ENCODE results near the gene PHC2. TPM values are rescaled to one million over a fixed set of nuclear protein-coding genes. Genes with fewer than 3 reads are reported as not detected.

PHC2 gene
- total RNA-seq, 6 donors from 2014 or later = 103 to 173 (median 129) TPM

DNA sequence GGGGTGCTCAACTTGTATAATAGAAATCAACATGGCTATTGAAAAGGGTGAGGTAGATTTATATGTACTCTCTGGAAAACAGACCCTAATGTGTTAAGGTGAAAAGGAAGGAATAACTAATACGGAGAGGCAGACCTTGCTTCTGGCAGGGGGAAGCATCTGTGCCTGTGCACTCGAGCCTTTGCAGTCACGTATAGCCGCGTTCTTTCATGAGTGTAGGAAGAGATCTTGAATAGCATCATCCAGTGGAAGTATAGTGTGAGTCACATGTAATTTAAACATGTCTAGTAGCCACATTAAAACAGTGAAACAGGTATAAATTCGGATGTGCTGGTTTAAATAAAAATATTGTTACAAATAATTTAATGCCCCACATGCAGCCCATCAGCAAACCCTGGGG, 112.9 kb downstream of the PHC2 start:
- DNase-seq = no peak
- H3K4me1 ChIP-seq = no peaks in the 10 kb centered on the region
- H3K9me3 ChIP-seq = no peaks in the 10 kb centered on the region
- H3K4me3 ChIP-seq = no peak overlapping the region
- H3K27ac ChIP-seq = no peak overlapping the region
- 51 to 53% methylated on average over 6 of the region's 6 CpGs for WGBS, 2 donors
- ATAC-seq (ENCODE audit: low FRiP score in 2 of 2) = no peak
- no peaks in the 10 kb centered on the region for H3K27me3 ChIP-seq
- TF ChIP-seq POLR2A (IDR thresholded peaks at IDR 0.05) (no peak), EP300 (IDR thresholded peaks at IDR 0.05) (no peak), POLR2AphosphoS5 (IDR thresholded peaks at IDR 0.05) (no peak)
- TF ChIP-seq, protein P1, sequence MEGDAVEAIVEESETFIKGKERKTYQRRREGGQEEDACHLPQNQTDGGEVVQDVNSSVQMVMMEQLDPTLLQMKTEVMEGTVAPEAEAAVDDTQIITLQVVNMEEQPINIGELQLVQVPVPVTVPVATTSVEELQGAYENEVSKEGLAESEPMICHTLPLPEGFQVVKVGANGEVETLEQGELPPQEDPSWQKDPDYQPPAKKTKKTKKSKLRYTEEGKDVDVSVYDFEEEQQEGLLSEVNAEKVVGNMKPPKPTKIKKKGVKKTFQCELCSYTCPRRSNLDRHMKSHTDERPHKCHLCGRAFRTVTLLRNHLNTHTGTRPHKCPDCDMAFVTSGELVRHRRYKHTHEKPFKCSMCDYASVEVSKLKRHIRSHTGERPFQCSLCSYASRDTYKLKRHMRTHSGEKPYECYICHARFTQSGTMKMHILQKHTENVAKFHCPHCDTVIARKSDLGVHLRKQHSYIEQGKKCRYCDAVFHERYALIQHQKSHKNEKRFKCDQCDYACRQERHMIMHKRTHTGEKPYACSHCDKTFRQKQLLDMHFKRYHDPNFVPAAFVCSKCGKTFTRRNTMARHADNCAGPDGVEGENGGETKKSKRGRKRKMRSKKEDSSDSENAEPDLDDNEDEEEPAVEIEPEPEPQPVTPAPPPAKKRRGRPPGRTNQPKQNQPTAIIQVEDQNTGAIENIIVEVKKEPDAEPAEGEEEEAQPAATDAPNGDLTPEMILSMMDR (IDR thresholded peaks at IDR 0.05) = no peak
- peaks cover 2 to 20% (median 6%) of the 10 kb centered on the region in 4 donors for H3K36me3 ChIP-seq

DNA sequence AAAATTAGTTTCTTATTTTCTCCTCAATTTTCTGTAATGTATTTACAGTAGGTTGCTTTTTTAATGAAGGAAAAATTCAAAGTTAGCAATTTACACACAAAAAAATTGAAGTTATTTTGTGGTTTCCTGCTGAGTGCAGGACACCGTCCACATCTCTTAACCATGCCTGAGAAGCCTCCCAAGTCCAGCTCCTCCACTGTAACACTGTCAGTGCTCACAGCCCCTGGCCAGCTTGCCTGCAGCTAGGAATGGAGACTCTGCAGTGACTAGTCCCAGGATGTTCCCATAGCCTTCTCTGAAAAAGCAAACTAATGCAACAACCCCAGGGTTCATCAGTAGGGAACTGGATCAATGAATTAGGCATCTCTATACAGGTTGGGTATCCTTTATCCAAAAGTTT, 113.5 kb downstream of the PHC2 start:
- DNase-seq (no peak), ATAC-seq (ENCODE audit: low FRiP score in 2 of 2) (no peak)
- 55 to 65% methylated on average over 1 of the region's 1 CpG for WGBS, 2 donors

DNA sequence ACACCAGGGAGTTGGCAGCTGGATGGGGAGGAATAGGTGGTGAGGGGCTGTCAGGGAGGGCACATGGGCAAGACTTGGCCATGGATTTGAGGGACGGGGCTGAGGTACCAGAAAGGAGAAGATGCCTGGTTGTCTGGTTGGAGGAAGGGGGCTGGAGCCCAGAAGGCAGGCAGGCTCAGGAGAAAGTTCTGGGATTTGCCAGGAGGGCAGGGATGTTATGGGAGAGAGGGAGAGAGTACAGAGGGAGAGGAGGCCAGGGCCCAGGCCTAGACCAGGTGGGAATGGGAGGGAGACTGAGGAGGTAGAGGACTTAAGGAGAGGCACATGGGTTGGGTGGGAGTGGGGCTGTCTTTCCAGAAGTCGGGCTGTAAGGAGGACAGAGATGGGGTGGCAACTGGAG, 114.3 kb downstream of the PHC2 start:
- Histone ChIP-seq H3K27ac (no peak overlapping the region), H3K9me3 (no peaks in the 10 kb centered on the region), H3K4me1 (peaks cover 0 to 6% (median 0%) of the 10 kb centered on the region in 4 donors), H3K36me3 (peaks cover 0 to 6% (median 0%) of the 10 kb centered on the region in 4 donors), H3K4me3 (no peak overlapping the region), H3K27me3 (no peaks in the 10 kb centered on the region)
- TF ChIP-seq, protein P1 (IDR thresholded peaks at IDR 0.05) = no peak
- TF ChIP-seq EP300 (IDR thresholded peaks at IDR 0.05) (no peak), POLR2A (IDR thresholded peaks at IDR 0.05) (no peak), POLR2AphosphoS5 (IDR thresholded peaks at IDR 0.05) (no peak)
- WGBS, 2 donors = 77 to 84% methylated on average over 2 of the region's 2 CpGs
- DNase-seq = no peak
- no peak for ATAC-seq (ENCODE audit: low FRiP score in 2 of 2)

More for the DNA sequence above, 113.5 kb downstream of the PHC2 start:
- peaks cover 0 to 4% (median 0%) of the 10 kb centered on the region in 4 donors for H3K4me1 ChIP-seq
- H3K27me3 ChIP-seq = no peaks in the 10 kb centered on the region
- no peaks in the 10 kb centered on the region for H3K9me3 ChIP-seq
- H3K27ac ChIP-seq = no peak overlapping the region
- TF ChIP-seq POLR2A (IDR thresholded peaks at IDR 0.05) = no peak
- TF ChIP-seq POLR2AphosphoS5 (IDR thresholded peaks at IDR 0.05) = no peak
- TF ChIP-seq EP300 (IDR thresholded peaks at IDR 0.05) = no peak
- peaks cover 0 to 14% (median under 1%) of the 10 kb centered on the region in 4 donors for H3K36me3 ChIP-seq
- no peak overlapping the region for H3K4me3 ChIP-seq

DNA sequence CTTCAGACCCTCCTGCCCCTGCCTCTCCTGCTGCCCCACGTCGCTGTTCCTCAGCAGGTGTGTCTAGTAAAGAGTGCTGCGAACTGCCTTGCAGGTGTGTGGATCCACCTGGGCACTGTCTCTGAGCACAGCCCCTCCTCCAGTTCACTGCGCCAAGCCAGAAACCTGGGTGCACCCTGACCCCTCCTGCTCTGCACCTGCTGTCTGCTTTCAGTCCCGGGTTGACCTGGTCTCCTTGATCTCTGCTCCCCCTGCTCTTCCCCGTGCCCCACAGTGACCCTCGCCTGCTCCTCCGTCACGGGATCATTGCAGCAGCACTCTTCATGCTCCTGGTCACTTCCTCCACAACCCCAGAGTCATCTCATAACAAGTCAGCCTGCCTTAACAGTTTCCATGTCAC, 116.5 kb downstream of the PHC2 start:
- no peak for DNase-seq
- no peaks in the 10 kb centered on the region for H3K27me3 ChIP-seq

DNA sequence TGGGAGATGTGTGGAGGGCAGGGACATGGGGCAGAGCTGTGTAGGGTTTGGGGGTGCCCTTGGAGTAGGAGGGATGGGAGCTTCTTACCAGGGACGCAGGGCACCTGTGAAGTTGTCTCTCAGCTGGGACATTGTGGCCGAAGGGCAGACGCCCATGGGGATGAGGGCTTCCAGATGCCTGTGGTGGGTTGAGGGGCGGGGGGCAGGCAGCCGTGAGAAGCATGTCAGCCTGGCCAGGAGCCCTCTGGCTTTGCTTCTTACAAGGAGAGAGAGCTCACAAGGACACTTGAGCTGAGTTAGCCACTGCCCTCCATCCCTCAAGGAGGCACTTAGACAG, 118.5 kb downstream of the PHC2 start:
- Histone ChIP-seq H3K27me3 (no peaks in the 10 kb centered on the region), H3K4me3 (no peak overlapping the region), H3K27ac (no peak overlapping the region), H3K4me1 (peaks cover 0 to 6% (median 0%) of the 10 kb centered on the region in 4 donors), H3K36me3 (no peaks in the 10 kb centered on the region), H3K9me3 (no peaks in the 10 kb centered on the region)
- DNase-seq (no peak), ATAC-seq (ENCODE audit: low FRiP score in 2 of 2) (peak in 1 of 2 donors; percentile 15)
- WGBS, 2 donors = 87% methylated on average over 3 to 5 of the region's 5 CpGs
- TF ChIP-seq, protein P1 (IDR thresholded peaks at IDR 0.05) = no peak
- no peak for TF ChIP-seq POLR2A (IDR thresholded peaks at IDR 0.05)
- no peak for TF ChIP-seq EP300 (IDR thresholded peaks at IDR 0.05)
- no peak for TF ChIP-seq POLR2AphosphoS5 (IDR thresholded peaks at IDR 0.05)

More for the DNA sequence above, 116.5 kb downstream of the PHC2 start:
- H3K9me3 ChIP-seq = no peaks in the 10 kb centered on the region
- TF ChIP-seq POLR2AphosphoS5 (IDR thresholded peaks at IDR 0.05) = no peak
- TF ChIP-seq POLR2A (IDR thresholded peaks at IDR 0.05) = no peak
- TF ChIP-seq EP300 (IDR thresholded peaks at IDR 0.05) = no peak
- TF ChIP-seq, protein P1 (IDR thresholded peaks at IDR 0.05) = no peak
- 87 to 91% methylated on average over 8 to 9 of the region's 9 CpGs for WGBS, 2 donors
- no peaks in the 10 kb centered on the region for H3K36me3 ChIP-seq
- H3K4me1 ChIP-seq = peaks cover 0 to 6% (median 0%) of the 10 kb centered on the region in 4 donors
- ATAC-seq (ENCODE audit: low FRiP score in 2 of 2) = no peak
- no peak overlapping the region for H3K4me3 ChIP-seq
- no peak overlapping the region for H3K27ac ChIP-seq
